AG09319 (cell line): ENCODE results near the gene PROK1.
A peak's percentile ranks its signal among the peaks of the same experiment; 100 is the strongest.
"Not testable (repeated sequence)": the region's sequence is repeated elsewhere in the genome, so short reads cannot be mapped to it uniquely, and the experiment has no call there.

Experiments
- DNase-seq: peaks from one replicate; pipeline ENCODE4 v3.0.0-alpha.2; 2010; ENCODE audit warnings: low read depth; ENCODE audit errors: extremely low read depth
- TF ChIP-seq, protein P1 (sequence below): IDR thresholded peaks from 2 replicates; pipeline ENCODE4 v1.5.1; 2011; ENCODE audit warnings: low read depth, mild to moderate bottlenecking, inconsistent platforms, low read length, moderate library complexity

PROK1 gene

DNA sequence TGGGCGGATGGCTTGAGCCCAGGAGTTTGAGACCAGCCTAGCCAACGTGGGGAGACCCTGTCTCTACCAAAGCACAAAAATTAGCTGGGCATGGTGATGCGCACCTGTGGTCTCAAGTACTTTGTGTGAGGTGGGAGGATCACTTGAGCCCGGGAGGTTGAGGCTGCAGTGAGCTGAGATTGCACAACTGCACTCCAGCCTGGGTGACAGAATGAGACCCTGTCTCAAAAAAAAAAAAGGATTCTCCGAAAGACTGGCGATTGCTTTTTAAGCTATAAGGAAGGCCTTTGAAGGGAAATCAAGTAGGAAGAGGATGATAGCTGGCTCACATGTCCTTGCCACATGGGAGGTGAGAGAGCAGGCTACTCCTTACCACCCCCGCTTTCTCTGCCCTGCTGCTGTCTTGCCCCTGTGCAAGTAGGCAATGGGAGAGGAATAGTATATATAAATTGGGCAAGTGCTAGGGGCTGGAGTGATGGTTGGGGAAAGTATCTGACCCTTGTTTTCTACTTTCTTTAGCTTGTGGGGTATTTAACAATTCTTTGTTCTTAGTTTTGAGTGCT is 39.7 kb upstream of the PROK1 start:
- TF ChIP-seq, protein P1, sequence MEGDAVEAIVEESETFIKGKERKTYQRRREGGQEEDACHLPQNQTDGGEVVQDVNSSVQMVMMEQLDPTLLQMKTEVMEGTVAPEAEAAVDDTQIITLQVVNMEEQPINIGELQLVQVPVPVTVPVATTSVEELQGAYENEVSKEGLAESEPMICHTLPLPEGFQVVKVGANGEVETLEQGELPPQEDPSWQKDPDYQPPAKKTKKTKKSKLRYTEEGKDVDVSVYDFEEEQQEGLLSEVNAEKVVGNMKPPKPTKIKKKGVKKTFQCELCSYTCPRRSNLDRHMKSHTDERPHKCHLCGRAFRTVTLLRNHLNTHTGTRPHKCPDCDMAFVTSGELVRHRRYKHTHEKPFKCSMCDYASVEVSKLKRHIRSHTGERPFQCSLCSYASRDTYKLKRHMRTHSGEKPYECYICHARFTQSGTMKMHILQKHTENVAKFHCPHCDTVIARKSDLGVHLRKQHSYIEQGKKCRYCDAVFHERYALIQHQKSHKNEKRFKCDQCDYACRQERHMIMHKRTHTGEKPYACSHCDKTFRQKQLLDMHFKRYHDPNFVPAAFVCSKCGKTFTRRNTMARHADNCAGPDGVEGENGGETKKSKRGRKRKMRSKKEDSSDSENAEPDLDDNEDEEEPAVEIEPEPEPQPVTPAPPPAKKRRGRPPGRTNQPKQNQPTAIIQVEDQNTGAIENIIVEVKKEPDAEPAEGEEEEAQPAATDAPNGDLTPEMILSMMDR, result no peak
- no peak for DNase-seq

DNA sequence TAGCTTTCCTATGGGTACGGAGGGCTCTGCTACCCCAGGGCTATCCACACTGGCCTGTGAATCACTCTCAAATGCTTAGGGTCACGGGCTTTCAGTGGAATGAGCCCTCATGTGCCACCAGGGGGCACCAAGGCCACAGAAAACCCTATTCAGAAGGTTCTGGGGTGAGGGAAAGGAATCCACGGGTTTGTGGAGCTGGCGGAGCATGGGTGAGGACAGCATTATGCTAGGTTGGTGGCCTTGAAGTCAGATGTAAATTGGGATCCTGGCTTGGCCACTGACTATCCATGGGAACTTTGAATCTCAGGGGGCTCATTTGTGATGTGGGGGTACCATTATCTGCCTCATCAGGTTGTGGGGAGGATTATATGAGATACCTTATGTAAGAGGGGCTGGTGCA is 38.4 kb upstream of the PROK1 start:
- TF ChIP-seq, protein P1, result peak; percentile 87
- peak; percentile 36 for DNase-seq

DNA sequence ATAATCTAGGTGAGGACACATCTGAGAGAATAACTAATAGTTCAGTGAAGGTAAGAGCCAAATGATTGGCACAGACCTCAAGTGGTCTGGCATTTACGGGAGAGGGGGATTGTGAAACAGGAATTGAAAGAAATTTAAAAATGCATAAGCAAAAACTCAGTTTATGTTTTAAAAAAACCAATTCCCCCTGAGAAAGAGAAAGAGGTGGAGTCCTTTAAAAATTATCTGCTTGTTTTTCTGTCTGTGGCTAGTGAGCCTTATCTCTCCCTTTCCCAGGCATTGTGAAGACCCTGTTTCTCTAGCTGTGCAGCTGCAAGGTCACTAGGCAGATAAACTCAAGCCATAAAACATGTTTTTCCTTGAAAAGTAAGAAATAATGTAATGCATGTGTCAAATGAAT is 37.9 kb upstream of the PROK1 start:
- DNase-seq, result not testable (repeated sequence)

GRCh38 chr1:110418729-110419128 is 32.2 kb upstream of the PROK1 start:
- no peak for DNase-seq
- TF ChIP-seq, protein P1, result no peak

DNA sequence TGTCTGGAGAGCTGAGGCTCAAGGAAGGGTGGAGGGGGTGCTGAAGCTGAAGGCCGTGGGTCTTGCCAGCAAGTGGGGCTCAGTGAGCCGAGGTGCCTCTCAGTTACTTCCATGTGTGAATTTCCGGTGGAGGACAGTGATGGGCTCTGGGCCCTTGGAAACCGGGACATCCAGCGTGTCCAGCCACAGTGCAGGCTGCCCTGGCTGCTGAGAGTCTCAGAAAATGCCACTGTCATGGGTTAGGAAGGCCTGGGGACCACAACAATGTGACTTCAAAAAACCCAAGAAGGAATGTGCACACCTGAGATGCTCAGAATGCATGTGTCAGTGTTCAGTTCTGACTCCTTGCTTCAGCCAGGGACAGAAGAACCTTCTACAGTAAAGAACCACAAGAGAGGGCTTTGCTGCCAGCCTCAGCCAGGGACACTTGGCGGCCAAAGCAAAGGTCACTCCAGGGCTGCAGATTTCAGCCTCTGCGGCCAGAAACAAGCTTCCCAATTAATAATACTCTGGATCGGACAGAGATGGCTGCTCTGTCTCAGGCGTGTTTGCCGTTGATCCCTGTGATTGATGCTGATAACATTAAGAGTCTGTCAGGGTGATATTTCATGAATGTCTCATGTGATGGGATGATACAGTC is 30.8 kb upstream of the PROK1 start:
- DNase-seq, result no peak
- TF ChIP-seq, protein P1, result no peak

- DNase-seq, result no peak
- TF ChIP-seq, protein P1, result no peak
These were observed 29.8 kb upstream of the PROK1 start for GRCh38 chr1:110420874-110421793.

GRCh38 chr1:110424699-110425611 is 26.0 kb upstream of the PROK1 start:
- no peak for DNase-seq
- TF ChIP-seq, protein P1, result no peak
